GM04504 (cell line): ENCODE results near the gene PLEKHM1.

Experiments used
- DNase-seq: peaks from one replicate; pipeline ENCODE4 v3.0.0-alpha.2; 2012; ENCODE audit warnings: low read depth

PLEKHM1 gene

GRCh38 chr17:45427181-45427835 lies 63.2 kb downstream of the PLEKHM1 start:
- no peak for DNase-seq

GRCh38 chr17:45426561-45426960 lies 64.0 kb downstream of the PLEKHM1 start:
- no peak for DNase-seq

- no peak for DNase-seq
Observed at GRCh38 chr17:45425984-45426413, 64.5 kb downstream of the PLEKHM1 start.

GRCh38 chr17:45425125-45425983 lies 65.2 kb downstream of the PLEKHM1 start:
- no peak for DNase-seq

GRCh38 chr17:45424769-45425124 lies 65.8 kb downstream of the PLEKHM1 start:
- DNase-seq, result no peak

GRCh38 chr17:45423975-45424335 lies 66.6 kb downstream of the PLEKHM1 start:
- DNase-seq, result no peak

GRCh38 chr17:45423304-45423974 lies 67.1 kb downstream of the PLEKHM1 start:
- no peak for DNase-seq

GRCh38 chr17:45414990-45415881 lies 75.3 kb downstream of the PLEKHM1 start:
- DNase-seq, result no peak

GRCh38 chr17:45413498-45413923 lies 77.0 kb downstream of the PLEKHM1 start:
- no peak for DNase-seq

- DNase-seq, result no peak
Observed at GRCh38 chr17:45411348-45412105, 79.0 kb downstream of the PLEKHM1 start.

GRCh38 chr17:45410144-45411091 lies 80.1 kb downstream of the PLEKHM1 start:
- no peak for DNase-seq

- no peak for DNase-seq
Observed at GRCh38 chr17:45409659-45410076, 80.9 kb downstream of the PLEKHM1 start.

- DNase-seq, result no peak
Observed at GRCh38 chr17:45408611-45409421, 81.7 kb downstream of the PLEKHM1 start.

GRCh38 chr17:45406107-45406506 lies 84.4 kb downstream of the PLEKHM1 start:
- no peak for DNase-seq

GRCh38 chr17:45405250-45406086 lies 85.1 kb downstream of the PLEKHM1 start:
- no peak for DNase-seq

- DNase-seq, result no peak
Observed at GRCh38 chr17:45404870-45405249, 85.7 kb downstream of the PLEKHM1 start.

GRCh38 chr17:45403906-45404490 lies 86.5 kb downstream of the PLEKHM1 start:
- DNase-seq, result no peak

GRCh38 chr17:45402916-45403315 lies 87.6 kb downstream of the PLEKHM1 start:
- no peak for DNase-seq
